Cardiac septum (tissue), 1 donor: ENCODE measurements around the gene PXYLP1. TPM values are rescaled to one million over a fixed set of nuclear protein-coding genes. Genes with fewer than 3 reads are reported as not detected.

Source experiments
- DNase-seq: peaks from one replicate; pipeline ENCODE4 v3.0.0-alpha.2; 2020; ENCODE audit warnings: low spot score
- intact Hi-C: fragments of 100-400 bp; cut with DNase I; formaldehyde crosslinking; loops from one replicate; pipeline ENCODE4 v1.14.0; 2022
- total RNA-seq: library from RNA; stranded (reverse); fragmentation: NEBNext Ultra II Directional; extraction: Animal tissue kit (Norgen Biotek cat#: 25700); gene quantifications from one replicate; pipeline ENCODE4 v1.2.1, GENCODE V29; 2021
- donor health status: DM: no; HTN: no; CAD: no.

PXYLP1 gene
- total RNA-seq, 1 donor from 2014 or later: 38.8 TPM

DNA sequence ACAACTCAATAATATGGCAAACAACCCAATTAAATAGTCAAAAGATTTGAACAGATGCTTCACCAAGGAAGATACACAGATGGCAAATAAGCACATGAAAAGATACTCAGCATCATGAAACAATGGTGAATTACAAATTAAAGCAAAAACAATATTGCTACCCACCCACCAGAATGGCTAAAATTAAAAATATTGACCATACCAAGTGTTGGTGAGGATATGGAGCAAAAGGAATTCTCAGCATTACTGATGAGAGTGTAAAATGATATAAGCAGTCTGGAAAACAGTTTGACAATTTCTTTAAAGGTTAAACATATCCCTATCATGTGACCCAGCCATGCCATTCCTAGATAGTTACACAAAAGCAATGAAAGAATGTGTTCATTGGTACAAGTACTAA lies 5.7 kb upstream of the PXYLP1 start:
- no peak for DNase-seq

GRCh38 chr3:141227216-141227615 lies 4.4 kb upstream of the PXYLP1 start:
- DNase-seq: no peak
- intact Hi-C loops: no loop called here

More for the DNA sequence above, 5.7 kb upstream of the PXYLP1 start:
- intact Hi-C loops: no loop called here

GRCh38 chr3:141227752-141228151 lies 3.9 kb upstream of the PXYLP1 start:
- intact Hi-C loops: no loop called here
- no peak for DNase-seq

DNA sequence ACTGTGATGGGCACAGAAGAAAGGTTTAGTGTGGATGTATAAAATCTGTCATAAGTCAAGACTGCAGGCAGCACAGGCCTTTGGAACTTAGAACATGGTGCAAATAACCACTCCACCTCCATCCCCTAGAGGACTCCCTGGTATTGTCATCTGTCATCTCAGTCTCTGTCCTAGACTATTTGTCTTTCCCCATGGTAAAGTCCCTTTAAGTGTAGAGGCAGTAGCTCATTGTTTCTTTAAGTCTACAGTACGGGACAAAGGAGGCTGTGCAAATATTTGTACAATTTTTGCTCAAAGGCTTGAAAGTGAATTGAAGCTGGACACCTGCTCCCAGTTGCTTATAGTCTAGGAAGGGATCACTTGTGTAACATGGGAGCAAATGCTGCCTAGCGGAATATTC lies 3.2 kb upstream of the PXYLP1 start:
- DNase-seq: no peak
- intact Hi-C loops: no loop called here

- no peak for DNase-seq
- intact Hi-C loops: no loop called here
Observed at GRCh38 chr3:141229132-141229531, 2.5 kb upstream of the PXYLP1 start.

DNA sequence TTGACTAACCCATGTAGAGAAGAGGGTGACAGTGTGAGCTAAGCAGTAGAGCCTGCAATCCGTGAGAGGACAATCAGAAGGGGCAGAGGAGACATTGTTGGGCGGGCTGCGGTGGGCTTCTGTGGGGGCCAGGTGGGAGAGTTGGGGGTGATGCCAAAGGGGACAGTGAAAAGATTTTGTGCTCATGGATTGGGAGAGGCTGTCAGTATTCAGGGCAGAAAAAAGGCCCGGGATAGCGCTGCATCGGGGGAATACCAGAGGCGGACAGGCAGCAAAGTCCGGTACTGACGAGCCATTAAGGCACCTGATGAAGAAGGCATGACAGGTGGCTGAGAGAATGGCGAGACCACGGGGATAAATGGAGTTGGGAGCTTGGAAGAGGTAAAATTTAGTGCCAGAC lies 1.3 kb upstream of the PXYLP1 start:
- intact Hi-C loops: loop anchor here (10.0 kb wide), 1 partner anchor 215 kb away; no protein-coding TSS in a partner anchor
- no peak for DNase-seq

- peak; percentile 80 for DNase-seq
- intact Hi-C loops: loop anchor here (1.0 to 10.0 kb wide), 2 partner anchors 47 to 213 kb away; no protein-coding TSS in a partner anchor
Observed at GRCh38 chr3:141231952-141232823, 563 bp downstream of the PXYLP1 start.

- intact Hi-C loops: loop anchor here (10.0 kb wide), 1 partner anchor 211 kb away; no protein-coding TSS in a partner anchor
- no peak for DNase-seq
Observed at GRCh38 chr3:141233457-141234161, 2.0 kb downstream of the PXYLP1 start.

GRCh38 chr3:141234283-141234682 lies 2.7 kb downstream of the PXYLP1 start:
- intact Hi-C loops: loop anchor here (10.0 kb wide), 1 partner anchor 211 kb away; no protein-coding TSS in a partner anchor
- DNase-seq: no peak

- intact Hi-C loops: loop anchor here (10.0 kb wide), 1 partner anchor 209 kb away; no protein-coding TSS in a partner anchor
- DNase-seq: no peak
Observed at GRCh38 chr3:141235661-141236171, 4.1 kb downstream of the PXYLP1 start.

DNA sequence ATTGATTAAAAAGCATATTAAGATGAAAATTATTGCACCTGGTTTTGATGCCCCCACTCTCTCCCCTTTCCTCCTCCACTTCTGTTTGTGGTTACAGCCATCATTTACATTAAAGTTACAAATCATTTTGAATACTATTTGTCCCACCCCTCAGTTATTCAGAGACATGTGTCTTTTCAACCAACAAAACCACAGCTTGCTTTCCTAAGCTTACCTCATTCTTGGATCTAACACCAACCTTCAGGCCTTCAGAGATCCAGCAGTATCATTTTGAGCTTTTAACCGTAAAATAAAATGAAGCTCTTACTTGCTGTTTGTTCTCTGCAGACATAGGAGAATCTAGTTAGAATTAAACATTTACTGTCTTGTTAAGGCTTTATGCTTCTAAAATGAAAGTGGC lies 4.7 kb downstream of the PXYLP1 start:
- no peak for DNase-seq
- intact Hi-C loops: loop anchor here (10.0 kb wide), 1 partner anchor 208 kb away; no protein-coding TSS in a partner anchor

GRCh38 chr3:141237701-141238521 lies 6.3 kb downstream of the PXYLP1 start:
- DNase-seq: peak; percentile 84
- intact Hi-C loops: loop anchor here (10.0 kb wide), 1 partner anchor 207 kb away; no protein-coding TSS in a partner anchor

DNA sequence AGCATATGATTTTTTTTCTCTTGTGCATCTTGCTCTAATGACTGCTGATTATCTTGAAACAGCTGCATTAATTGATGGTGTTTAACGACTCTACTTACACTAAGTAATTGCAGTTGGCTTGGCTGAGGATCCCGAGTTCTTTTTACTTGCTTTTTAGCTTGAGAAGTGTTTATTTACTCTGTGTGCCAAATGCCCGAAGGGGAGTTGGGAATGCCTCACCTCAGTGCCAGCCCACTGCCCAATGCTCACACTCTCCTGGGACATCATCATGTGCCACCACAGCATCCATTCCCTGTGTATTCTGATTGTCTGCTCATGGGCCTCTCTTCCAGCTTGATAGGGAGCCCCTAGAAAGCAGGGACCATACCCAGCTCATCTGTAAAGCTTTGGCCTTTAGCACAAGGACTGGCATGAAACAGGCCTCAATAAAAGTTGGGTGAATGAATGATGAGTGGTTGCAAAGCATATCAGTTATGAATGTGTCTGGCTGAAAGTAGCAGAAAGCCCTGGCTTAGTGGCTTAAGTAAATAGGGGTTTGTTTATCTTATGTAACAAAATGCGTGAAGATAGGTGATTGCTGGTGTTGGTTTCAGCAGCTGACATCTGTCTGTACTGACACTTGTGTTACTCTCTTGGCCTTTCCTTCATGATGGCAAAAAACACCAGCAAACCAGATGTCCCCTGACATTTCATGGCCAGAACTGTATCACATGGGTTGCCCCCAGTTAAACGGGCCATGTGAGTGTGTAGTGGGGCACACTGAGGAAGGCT lies 8.1 kb downstream of the PXYLP1 start:
- no peak for DNase-seq
- intact Hi-C loops: loop anchor here (10.0 kb wide), 1 partner anchor 205 kb away; no protein-coding TSS in a partner anchor

DNA sequence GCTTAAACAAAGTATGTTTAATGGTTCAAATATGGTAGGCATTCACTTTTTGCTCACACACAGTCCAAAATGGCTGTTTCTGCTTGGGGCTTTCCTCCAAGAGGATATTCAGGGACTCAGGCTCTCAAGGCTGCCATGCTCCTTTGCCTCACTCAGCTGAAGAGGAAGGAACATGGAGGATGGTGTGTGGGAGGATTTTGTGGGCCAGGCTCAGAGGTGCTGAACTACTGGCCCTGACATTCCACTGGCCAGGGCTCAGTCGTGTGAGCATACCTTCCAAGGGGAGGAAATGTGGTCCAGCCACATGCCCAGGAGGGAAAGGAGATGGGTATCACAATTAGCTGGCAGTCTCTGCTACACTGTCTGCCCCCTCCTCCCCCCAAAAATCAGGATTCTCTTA lies 8.7 kb downstream of the PXYLP1 start:
- DNase-seq: no peak
- intact Hi-C loops: no loop called here

GRCh38 chr3:141240687-141241615 lies 9.3 kb downstream of the PXYLP1 start:
- DNase-seq: no peak
- intact Hi-C loops: no loop called here

DNA sequence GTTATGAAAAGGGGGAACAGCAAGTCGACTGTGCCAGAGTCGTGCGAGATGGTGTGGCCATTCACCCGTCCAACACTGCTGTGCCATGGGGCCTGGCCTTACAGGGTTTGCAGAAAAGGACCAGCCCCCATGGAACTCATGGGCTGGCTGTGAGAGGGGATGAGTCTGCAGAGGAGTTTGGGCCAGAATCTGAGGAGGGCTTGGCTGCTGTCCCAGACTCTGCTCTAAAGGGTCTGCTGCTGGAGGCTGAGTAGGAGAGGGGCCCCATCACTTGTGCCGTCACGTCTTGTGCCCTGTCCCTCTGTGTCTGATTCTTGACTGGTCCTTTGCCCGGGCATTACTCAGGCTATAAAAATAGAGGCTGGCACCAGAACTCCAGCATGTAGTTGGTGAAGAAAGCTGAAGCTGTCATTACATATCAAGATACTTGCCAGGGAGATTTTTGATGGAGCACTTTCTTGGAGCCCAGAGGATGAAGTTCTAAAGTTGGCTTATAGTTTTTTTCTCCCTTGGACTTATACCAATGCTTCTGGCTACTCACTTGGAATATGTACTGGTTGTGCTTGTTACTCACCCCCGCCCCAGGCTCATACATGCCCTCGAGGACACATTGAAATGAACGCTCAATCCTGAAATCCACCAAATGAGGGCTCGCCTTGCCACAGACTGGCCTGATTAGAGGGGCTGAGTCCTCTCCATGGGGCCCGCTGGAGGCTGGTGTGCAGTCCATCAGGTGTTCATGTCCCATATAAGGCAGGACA lies 10.2 kb downstream of the PXYLP1 start:
- intact Hi-C loops: no loop called here
- peak; percentile 89 for DNase-seq
